GM15510 (cell line): ENCODE measurements around the gene USP17L15.
"Not testable (repeated sequence)": the region's sequence is repeated elsewhere in the genome, so short reads cannot be mapped to it uniquely, and the experiment has no call there.

Source experiments
- POLR2A ChIP-seq: IDR thresholded peaks from 3 replicates; pipeline ENCODE4 v1.6.1; 2011; ENCODE audit warnings: borderline replicate concordance; ENCODE audit not compliant: insufficient read length; ENCODE audit errors: extremely low read depth

The USP17L15 gene

GRCh38 chr4:9234085-9234484 lies at the start of gene USP17L15:
Gene USP17L15, plus strand, starts transcription at chr4:9234385. Its CDS starts 0 bp downstream, at chr4:9234385.
- TF ChIP-seq POLR2A = not testable (repeated sequence)

- TF ChIP-seq POLR2A = not testable (repeated sequence)
These were observed 23.8 kb upstream of the USP17L15 start, which contains the start of gene USP17L10 for GRCh38 chr4:9210357-9210756. Gene USP17L10, plus strand, starts transcription at chr4:9210657. Its CDS starts 0 bp downstream, at chr4:9210657.

- not testable (repeated sequence) for TF ChIP-seq POLR2A
These were observed 19.1 kb upstream of the USP17L15 start, which contains the start of gene USP17L11 for GRCh38 chr4:9215105-9215504. Gene USP17L11, plus strand, starts transcription at chr4:9215405. Its CDS starts 0 bp downstream, at chr4:9215405.

- TF ChIP-seq POLR2A = not testable (repeated sequence)
These were observed 14.3 kb upstream of the USP17L15 start, which contains the start of gene USP17L12 for GRCh38 chr4:9219852-9220251. Gene USP17L12, plus strand, starts transcription at chr4:9220152. Its CDS starts 0 bp downstream, at chr4:9220152.

DNA sequence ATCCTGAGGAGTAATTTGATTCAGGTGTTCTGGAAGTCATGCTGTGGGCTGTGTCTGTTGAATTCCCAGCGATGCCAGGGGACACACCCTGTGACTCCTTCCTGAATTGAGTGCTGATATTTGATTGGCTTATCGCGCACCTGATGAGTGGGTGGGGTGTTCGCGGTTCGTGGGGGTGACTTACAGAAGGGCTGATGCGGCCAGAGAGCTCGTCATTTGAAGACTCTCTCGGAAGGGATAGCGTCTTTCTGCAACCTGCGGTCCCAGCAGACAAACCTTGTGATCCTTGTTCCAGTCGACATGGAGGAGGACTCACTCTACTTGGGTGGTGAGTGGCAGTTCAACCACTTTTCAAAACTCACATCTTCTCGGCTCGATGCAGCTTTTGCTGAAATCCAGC lies 9.6 kb upstream of the USP17L15 start, which contains the start of gene USP17L13:
Gene USP17L13 (plus strand): TSS at position 301 of the 400 bp plus-strand sequence. CDS start 0 bp downstream, at position 301.
- TF ChIP-seq POLR2A = not testable (repeated sequence)

- not testable (repeated sequence) for TF ChIP-seq POLR2A
These were observed 9.4 kb downstream of the USP17L15 start, which contains the start of gene USP17L17 for GRCh38 chr4:9243579-9243978. Gene USP17L17, plus strand, starts transcription at chr4:9243879. Its CDS starts 0 bp downstream, at chr4:9243879.

DNA sequence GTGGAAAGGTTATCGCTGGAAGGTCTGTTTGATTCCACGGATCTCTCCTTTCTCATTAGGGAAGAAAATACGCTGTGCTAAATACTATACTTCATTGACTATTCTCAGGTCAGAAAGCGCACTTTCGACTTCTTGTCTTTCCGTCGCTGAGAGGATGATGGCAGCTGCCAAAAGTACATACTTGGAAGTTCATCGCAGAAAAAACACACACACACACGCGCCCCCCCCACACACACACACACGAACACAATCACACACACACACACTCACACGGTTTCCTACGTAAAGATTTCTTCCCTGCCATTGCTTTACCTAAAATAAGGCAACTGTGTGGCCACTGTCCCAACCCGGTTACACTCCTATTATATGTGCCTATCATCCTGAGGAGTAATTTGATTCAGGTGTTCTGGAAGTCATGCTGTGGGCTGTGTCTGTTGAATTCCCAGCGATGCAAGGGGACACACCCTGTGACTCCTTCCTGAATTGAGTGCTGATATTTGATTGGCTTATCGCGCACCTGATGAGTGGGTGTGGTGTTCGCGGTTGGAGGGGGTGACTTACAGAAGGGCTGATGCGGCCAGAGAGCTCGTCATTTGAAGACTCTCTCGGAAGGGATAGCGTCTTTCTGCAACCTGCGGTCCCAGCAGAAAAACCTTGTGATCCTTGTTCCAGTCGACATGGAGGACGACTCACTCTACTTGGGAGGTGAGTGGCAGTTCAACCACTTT lies 13.9 kb downstream of the USP17L15 start, which contains the start of gene USP17L18:
Gene USP17L18 (plus strand): TSS at position 678 of the 728 bp plus-strand sequence. CDS start 0 bp downstream, at position 678.
- not testable (repeated sequence) for TF ChIP-seq POLR2A

- TF ChIP-seq POLR2A = not testable (repeated sequence)
These were observed 18.9 kb downstream of the USP17L15 start, which contains the start of gene USP17L19 for GRCh38 chr4:9253078-9253477. Gene USP17L19, plus strand, starts transcription at chr4:9253378. Its CDS starts 0 bp downstream, at chr4:9253378.

DNA sequence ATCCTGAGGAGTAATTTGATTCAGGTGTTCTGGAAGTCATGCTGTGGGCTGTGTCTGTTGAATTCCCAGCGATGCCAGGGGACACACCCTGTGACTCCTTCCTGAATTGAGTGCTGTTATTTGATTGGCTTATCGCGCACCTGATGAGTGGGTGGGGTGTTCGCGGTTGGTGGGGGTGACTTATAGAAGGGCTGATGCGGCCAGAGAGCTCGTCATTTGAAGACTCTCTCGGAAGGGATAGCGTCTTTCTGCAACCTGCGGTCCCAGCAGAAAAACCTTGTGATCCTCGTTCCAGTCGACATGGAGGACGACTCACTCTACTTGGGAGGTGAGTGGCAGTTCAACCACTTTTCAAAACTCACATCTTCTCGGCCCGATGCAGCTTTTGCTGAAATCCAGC lies 23.6 kb downstream of the USP17L15 start, which contains the start of gene USP17L20:
Gene USP17L20 (plus strand): TSS at position 301 of the 400 bp plus-strand sequence. CDS start 0 bp downstream, at position 301.
- TF ChIP-seq POLR2A = not testable (repeated sequence)

DNA sequence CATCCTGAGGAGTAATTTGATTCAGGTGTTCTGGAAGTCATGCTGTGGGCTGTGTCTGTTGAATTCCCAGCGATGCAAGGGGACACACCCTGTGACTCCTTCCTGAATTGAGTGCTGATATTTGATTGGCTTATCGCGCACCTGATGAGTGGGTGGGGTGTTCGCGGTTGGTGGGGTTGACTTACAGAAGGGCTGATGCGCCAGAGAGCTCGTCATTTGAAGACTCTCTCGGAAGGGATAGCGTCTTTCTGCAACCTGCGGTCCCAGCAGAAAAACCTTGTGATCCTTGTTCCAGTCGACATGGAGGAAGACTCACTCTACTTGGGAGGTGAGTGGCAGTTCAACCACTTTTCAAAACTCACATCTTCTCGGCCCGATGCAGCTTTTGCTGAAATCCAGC lies 28.4 kb downstream of the USP17L15 start, which contains the start of gene USP17L21:
Gene USP17L21 (plus strand): TSS at position 301 of the 400 bp plus-strand sequence. CDS start 0 bp downstream, at position 301.
- TF ChIP-seq POLR2A = not testable (repeated sequence)

- not testable (repeated sequence) for TF ChIP-seq POLR2A
These were observed 33.1 kb downstream of the USP17L15 start, which contains the start of gene USP17L22 for GRCh38 chr4:9267319-9267718. Gene USP17L22, plus strand, starts transcription at chr4:9267619. Its CDS starts 0 bp downstream, at chr4:9267619.
